Glomerular visceral epithelial cell (primary cell): ENCODE data around the gene ZNF777.
"Not testable (repeated sequence)": the region's sequence is repeated elsewhere in the genome, so short reads cannot be mapped to it uniquely, and the experiment has no call there.

Source experiments
- DNase-seq: peaks from one replicate; pipeline ENCODE4 v3.0.0-alpha.2; 2016; ENCODE audit errors: extremely low spot score

ZNF777 gene

DNA sequence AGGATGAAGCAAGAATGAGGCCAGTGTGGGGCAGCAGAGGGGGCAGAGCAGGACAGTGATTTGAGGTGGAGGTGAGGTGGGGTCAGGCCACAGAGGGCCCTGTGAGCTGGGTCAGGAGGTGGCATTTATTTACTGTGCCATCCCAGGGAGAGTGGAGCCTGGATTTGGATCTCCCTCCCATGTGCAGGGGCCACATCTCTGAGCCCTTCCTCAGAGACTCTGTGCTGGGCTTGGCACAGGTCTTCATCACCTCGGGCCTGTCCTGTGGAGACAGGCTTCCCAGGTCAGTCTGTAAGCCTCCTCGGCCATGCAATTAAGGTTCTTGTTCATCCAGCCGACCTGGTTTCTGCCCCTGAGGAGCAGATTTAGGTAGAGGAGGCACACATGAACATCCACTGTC is 40.9 kb downstream of the ZNF777 start:
- no peak for DNase-seq

GRCh38 chr7:149415391-149416071 is 45.3 kb downstream of the ZNF777 start:
- no peak for DNase-seq

DNA sequence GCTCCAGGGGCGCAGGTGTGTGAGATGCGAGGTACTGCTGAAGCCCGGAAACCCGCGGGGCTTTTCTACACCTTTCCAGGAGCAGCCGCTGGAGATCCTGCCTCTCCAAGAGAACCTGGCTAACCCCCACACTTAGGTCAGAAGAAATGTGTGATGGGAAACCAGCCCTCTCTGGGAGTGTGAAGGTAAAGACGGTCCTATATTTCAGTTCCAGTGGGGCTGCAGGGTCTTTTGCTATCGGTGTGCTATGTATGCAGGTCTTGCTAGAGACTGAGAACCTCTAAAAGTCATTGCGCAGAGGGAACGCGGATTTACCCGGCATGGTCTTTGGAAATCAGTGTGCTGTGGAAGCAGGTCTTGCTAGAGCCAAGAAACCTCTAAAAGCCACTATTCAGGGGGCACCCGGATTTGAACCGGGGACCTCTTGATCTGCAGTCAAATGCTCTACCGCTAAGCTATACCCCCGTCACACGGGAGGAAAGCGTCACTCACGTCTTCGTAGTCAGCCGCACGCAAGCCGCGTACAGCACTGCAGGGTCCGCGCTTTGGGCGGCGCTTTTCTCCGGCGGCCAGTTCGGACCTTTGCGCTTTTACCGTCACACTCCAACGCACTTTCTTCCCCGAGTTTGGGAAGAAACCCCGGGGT is 46.0 kb downstream of the ZNF777 start:
- DNase-seq = no peak

GRCh38 chr7:149414171-149414570 is 46.7 kb downstream of the ZNF777 start:
- no peak for DNase-seq

DNA sequence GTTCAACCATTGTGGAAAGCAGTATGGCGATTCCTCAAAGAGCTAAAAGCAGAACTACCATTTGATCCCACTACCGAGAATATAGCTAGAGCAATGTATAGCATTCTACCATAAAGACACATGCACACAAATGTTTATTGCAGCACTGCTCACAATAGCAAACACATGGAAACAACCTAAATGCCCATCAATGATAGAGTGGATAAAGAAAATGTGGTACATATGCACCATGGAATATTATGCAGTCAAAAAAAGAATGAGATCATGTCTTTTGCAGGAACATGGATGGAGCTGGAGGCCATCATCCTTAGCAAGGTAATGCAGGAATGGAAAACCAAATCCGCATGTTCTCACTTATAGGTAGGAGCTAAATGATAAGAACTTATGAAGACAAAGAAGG is 47.8 kb downstream of the ZNF777 start:
- DNase-seq = not testable (repeated sequence)

DNA sequence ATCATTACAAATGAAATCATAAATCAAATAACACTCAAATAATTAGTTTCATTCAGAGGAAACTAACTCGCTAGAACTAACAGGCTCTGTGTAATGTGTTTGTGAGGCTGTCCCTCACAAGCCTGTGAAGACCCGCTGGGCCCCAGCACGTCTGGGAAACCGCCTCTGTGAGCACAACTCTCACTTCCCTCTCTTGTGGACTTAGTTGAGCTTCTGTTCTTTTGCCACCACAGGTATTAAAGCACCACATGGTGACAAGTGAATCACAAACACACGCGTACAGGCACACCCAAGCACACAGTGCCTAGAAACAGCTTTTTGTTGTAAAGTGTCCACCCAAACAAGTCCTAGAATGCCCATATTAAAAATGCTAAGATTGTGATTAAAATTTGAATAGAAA is 51.0 kb downstream of the ZNF777 start:
- no peak for DNase-seq

DNA sequence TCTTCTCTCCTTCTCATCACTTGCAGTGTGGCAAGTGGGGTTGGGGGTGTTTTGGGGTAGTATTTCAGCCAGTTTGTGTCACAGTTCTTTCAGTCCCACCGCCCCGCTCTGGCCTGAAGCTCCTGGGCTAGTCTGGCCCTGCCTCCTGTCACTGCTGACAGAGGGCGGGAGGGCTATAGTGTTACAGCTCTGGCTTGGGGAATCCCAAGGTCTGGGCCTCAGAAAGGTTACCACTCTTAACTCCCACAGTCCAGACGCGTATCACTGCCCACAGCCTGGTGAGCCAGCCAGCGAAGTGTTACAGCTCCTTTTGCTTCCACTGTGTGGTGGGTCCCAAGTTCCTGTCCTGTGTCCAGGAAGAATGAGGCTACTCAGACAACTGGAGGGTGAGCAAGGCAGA is 56.0 kb downstream of the ZNF777 start:
- DNase-seq = no peak

- no peak for DNase-seq
Measured at GRCh38 chr7:149404396-149404795, 56.5 kb downstream of the ZNF777 start.

DNA sequence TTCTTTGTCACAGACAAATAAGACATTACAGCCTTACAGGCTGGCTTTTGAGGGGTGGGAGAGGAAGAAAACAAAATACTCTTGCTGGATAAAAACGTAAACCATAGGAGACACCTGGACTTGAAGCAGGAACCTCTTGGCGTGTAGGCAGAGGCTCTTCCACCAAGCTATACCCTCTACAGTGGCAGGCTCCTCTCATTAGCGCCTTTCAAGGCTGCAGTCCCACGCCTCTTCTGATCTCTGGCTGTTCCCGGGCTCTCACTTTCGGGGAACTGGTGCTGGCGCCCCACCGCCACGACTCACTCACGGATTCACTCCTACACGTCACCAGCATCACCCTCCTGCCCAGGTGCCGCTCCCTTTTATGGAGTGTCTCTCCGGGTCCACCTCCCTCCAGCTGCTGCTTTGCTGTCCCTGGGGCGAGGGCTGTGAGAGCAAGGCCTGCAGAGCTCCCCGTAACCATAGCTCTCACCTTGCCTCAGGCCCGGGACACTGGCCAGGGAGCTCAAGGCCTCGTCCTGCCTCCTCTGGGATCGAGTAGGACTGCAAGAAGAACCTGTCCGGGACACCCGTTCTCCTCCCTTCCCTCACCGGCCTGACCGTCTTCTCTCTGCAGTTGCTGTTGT is 62.6 kb downstream of the ZNF777 start:
- DNase-seq = no peak

DNA sequence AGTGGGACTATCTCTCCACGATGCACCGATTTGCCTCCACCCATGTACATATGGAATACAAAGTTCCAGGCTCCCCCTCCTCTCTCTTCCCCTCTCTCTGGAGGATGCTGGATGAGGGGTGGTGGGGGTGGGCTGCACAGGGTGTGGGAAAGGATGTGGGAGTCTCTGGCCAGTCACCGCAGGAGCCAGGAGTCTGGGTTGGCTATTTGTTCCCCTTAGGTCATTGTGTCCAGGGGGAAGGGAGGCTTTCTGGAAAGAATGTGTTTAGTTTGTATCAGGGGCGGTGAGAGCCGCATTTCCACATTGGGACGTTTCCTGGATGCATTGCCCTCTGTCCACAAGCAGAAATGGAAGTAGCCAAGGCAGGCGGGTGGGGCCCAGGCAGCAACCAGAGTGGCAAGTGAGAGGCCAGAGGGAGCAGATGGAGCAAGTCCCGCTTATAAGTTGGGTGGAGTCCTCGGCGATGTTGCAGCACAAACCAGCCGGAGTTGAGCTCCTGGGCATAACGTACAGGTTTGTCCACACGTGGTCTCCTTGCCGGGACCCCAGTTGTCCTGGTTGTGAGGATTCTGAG is 63.3 kb downstream of the ZNF777 start:
- no peak for DNase-seq

- DNase-seq = not testable (repeated sequence)
Measured at GRCh38 chr7:149388550-149389335, 72.1 kb downstream of the ZNF777 start.

DNA sequence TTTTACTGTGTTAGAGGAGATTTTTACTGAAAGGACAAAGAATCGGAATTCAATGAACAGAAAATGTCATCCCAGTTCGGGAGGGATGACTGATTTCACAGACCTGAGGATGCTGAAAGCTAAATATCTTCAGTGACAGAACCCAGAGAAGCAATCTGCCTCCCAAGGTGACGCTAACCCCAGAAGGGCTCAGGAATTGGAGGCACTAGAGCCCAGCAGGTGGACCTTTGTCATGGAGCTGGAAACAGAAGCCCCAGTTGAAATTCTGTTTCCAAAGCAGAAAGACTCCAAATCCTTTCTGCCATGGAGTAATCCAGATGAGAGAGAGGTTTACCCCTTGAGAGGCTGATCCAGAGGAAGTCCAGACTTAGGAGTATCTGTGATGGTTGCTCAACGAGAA is 74.3 kb downstream of the ZNF777 start:
- DNase-seq = not testable (repeated sequence)

DNA sequence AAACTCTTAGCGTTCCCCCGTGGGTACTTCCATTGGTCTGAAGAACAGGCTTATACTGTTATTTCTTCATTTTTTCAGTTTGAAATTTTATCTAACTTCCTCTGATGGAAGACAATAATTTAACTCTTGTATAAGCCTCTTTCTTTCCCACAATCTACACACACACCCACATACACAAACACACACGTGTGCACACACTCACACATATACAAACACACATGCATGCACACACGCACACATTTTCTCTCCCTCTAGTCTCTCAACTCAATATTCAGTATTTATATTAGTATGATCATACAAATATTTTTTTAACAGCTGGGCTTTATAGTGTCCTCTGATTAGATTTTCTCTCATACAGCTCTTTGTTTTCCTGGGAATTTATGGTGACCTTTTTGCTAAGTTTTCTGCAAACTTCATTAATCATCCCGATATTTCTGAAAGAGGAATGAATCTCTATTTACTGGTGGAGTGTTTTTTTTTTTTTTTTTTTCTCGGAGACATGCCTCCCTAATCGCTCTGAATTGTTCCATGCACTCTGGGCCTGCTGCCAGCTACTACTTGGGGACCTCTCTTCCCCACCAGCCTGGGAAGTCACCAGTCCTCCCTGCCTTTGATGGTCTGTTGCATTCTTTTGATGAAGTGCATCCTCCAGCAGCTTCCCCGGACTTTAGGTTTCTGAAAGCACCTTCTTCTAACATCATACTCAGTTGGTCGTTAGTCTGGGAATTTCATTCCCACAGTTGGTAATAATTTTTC is 75.5 kb downstream of the ZNF777 start:
- no peak for DNase-seq
